ENCODE measurements around the gene PIK3CG.

DNA sequence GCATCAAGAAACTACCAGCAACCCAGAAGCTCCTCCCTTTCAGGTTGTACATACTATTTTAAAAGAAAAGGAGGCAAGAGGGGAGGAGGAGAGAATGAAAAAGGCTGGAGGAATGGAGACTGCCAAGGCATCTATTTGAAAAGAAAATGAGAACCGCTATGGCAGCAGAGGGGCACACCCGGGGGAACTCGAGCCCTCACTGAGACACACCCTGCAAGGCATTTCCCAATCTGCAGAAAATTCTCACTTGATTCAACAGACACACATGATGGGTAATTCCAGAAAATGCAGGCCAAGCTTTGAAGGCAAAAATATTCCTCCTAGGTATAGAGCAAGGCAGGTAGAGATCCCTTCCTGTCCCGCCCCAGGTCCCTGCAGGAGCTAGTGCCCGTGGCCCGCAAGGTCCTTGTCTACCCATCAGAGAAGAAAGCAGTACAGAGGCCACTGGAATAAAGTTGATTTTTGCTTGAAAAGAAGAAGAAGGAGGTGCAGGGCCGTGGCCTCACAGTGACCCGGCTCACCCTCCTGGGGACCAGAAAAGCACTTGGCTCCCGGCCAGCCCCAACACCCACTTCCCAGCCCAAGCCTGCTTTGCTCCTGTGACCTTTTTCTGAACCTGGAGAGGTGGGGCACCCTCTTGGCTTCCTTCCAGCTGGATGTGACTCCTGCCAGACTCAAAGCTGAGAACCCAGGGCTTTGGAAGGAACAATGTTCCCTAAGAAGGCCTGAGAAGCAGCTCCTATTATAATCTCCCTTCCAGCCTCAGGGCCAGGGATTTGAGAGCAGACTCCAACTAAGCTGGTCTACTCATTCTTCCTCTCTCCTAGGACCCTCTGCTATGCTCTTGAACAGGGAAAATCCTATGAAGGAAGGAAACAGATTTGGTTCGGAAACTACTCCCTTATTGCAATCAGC lies 6.2 kb upstream of the PIK3CG start:
- TF ChIP-seq, protein P1, sequence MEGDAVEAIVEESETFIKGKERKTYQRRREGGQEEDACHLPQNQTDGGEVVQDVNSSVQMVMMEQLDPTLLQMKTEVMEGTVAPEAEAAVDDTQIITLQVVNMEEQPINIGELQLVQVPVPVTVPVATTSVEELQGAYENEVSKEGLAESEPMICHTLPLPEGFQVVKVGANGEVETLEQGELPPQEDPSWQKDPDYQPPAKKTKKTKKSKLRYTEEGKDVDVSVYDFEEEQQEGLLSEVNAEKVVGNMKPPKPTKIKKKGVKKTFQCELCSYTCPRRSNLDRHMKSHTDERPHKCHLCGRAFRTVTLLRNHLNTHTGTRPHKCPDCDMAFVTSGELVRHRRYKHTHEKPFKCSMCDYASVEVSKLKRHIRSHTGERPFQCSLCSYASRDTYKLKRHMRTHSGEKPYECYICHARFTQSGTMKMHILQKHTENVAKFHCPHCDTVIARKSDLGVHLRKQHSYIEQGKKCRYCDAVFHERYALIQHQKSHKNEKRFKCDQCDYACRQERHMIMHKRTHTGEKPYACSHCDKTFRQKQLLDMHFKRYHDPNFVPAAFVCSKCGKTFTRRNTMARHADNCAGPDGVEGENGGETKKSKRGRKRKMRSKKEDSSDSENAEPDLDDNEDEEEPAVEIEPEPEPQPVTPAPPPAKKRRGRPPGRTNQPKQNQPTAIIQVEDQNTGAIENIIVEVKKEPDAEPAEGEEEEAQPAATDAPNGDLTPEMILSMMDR (IDR thresholded peaks at IDR 0.05) = no peak
- no peak for TF ChIP-seq POLR2A (IDR thresholded peaks at IDR 0.05)
